ENCODE results near the gene RAMP1. TPM values are rescaled to one million over a fixed set of nuclear protein-coding genes. Genes with fewer than 3 reads are reported as not detected.

RAMP1 gene
- total RNA-seq, 2 experiments from 2014 or later = 1.0 to 1.4 TPM

- Mint-ChIP-seq H3K27ac (no peak overlapping the region), H3K4me1 (ENCODE audit: low read depth) (peaks cover 4% of the 10 kb centered on the region), H3K27me3 (peaks cover 12% of the 10 kb centered on the region), H3K36me3 (ENCODE audit: low read depth) (no peaks in the 10 kb centered on the region), H3K4me3 (no peak overlapping the region), H3K9me3 (peaks cover 4% of the 10 kb centered on the region)
- ChIA-PET CTCF (no interaction called here), POLR2A (no interaction called here)
- no peak for DNase-seq
- intact Hi-C loops (cut with micrococcal nuclease) = no loop called here
- ATAC-seq = no peak
- TF ChIP-seq CTCF (IDR thresholded peaks at IDR 0.05) = no peak
Observed at GRCh38 chr2:237951878-237952277, 92.5 kb downstream of the RAMP1 start.

- CTCF ChIA-PET = no interaction called here
- Mint-ChIP-seq H3K9me3 (no peaks in the 10 kb centered on the region), H3K4me3 (no peak overlapping the region), H3K4me1 (ENCODE audit: low read depth) (peaks cover 10% of the 10 kb centered on the region), H3K27me3 (peaks cover 21% of the 10 kb centered on the region), H3K36me3 (ENCODE audit: low read depth) (no peaks in the 10 kb centered on the region), H3K27ac (no peak overlapping the region)
- DNase-seq (no peak), ATAC-seq (no peak)
- POLR2A ChIA-PET = no interaction called here
- TF ChIP-seq CTCF (IDR thresholded peaks at IDR 0.05) = no peak
- intact Hi-C loops (cut with micrococcal nuclease) = no loop called here
Observed at GRCh38 chr2:237952851-237953250, 93.4 kb downstream of the RAMP1 start.

GRCh38 chr2:237955640-237956401 is 96.4 kb downstream of the RAMP1 start:
- ChIA-PET CTCF (interaction anchor here (1.3 to 1.6 kb wide), 2 partner anchors 32 to 211 kb away, joined by 3 to 6 read pairs; no protein-coding TSS in a partner anchor), POLR2A (interaction anchor here (0.8 kb wide), 1 partner anchor 9 kb away, joined by 3 read pairs; no protein-coding TSS in a partner anchor)
- H3K9me3 Mint-ChIP-seq = no peaks in the 10 kb centered on the region
- ATAC-seq (peak; percentile 72), DNase-seq (peak; percentile 30)
- peaks cover 21% of the 10 kb centered on the region for H3K27me3 Mint-ChIP-seq
- no peak for TF ChIP-seq CTCF (IDR thresholded peaks at IDR 0.05)
- intact Hi-C loops (cut with micrococcal nuclease) = no loop called here
- no peaks in the 10 kb centered on the region for H3K36me3 Mint-ChIP-seq (ENCODE audit: low read depth)
- no peak overlapping the region for H3K4me3 Mint-ChIP-seq
- H3K27ac Mint-ChIP-seq = no peak overlapping the region
- peaks cover 10% of the 10 kb centered on the region for H3K4me1 Mint-ChIP-seq (ENCODE audit: low read depth)

- Mint-ChIP-seq H3K36me3 (ENCODE audit: low read depth) (no peaks in the 10 kb centered on the region), H3K27ac (no peak overlapping the region), H3K27me3 (peaks cover 21% of the 10 kb centered on the region), H3K4me3 (no peak overlapping the region), H3K9me3 (no peaks in the 10 kb centered on the region), H3K4me1 (ENCODE audit: low read depth) (peaks cover 10% of the 10 kb centered on the region)
- DNase-seq = no peak
- peak; percentile 42 for ATAC-seq
- ChIA-PET CTCF (interaction anchor here (1.6 kb wide), 1 partner anchor 212 kb away, joined by 6 read pairs; no protein-coding TSS in a partner anchor), POLR2A (interaction anchor here (0.8 to 1.1 kb wide), 2 partner anchors 9 to 22 kb away, joined by 3 to 4 read pairs; no protein-coding TSS in a partner anchor)
- intact Hi-C loops (cut with micrococcal nuclease) = no loop called here
- no peak for TF ChIP-seq CTCF (IDR thresholded peaks at IDR 0.05)
Observed at GRCh38 chr2:237956402-237956736, 96.9 kb downstream of the RAMP1 start.

GRCh38 chr2:237961637-237962036 is 102.2 kb downstream of the RAMP1 start:
- peaks cover 11% of the 10 kb centered on the region for H3K27me3 Mint-ChIP-seq
- no peak overlapping the region for H3K27ac Mint-ChIP-seq
- H3K9me3 Mint-ChIP-seq = peaks cover 17% of the 10 kb centered on the region
- ATAC-seq = no peak
- peaks cover 10% of the 10 kb centered on the region for H3K4me1 Mint-ChIP-seq (ENCODE audit: low read depth)
- POLR2A ChIA-PET = no interaction called here
- CTCF ChIA-PET = no interaction called here
- intact Hi-C loops (cut with micrococcal nuclease) = no loop called here
- H3K36me3 Mint-ChIP-seq (ENCODE audit: low read depth) = no peaks in the 10 kb centered on the region
- no peak for TF ChIP-seq CTCF (IDR thresholded peaks at IDR 0.05)
- DNase-seq = no peak
- H3K4me3 Mint-ChIP-seq = no peak overlapping the region
